Keratinocyte (primary cell): Measurements from ENCODE around the gene ARHGAP8. TPM values are rescaled to one million over a fixed set of nuclear protein-coding genes. Genes with fewer than 3 reads are reported as not detected.

Source experiments
- DNase-seq: peaks from one replicate; pipeline ENCODE4 v3.0.0-alpha.2; 2011; ENCODE audit warnings: low read depth, missing footprints, low spot score
- FAIRE-seq: peaks from 2 replicates; lab custom pipeline; 2011; peaks lifted over from hg19 to GRCh38; lab: Jason Lieb, UNC
- H2AFZ ChIP-seq: 2 replicates; pipeline ENCODE4 v1.6.0; 2012; ENCODE audit warnings: low read length, control low read depth, inconsistent platforms; ENCODE audit not compliant: control insufficient read depth
- H3K27ac ChIP-seq: 2 replicates; pipeline ENCODE4 v1.5.1; 2011; ENCODE audit warnings: low read length; ENCODE audit not compliant: control insufficient read depth, insufficient read depth
- H3K27me3 ChIP-seq: 3 replicates; pipeline ENCODE4 v1.6.0; 2011; ENCODE audit warnings: low read length; ENCODE audit not compliant: control insufficient read depth, insufficient read depth; ENCODE audit errors: extremely low read depth
- H3K36me3 ChIP-seq, 2 experiments: 2 replicates in 1 of 2; 3 replicates in 1 of 2; pipeline ENCODE4 v1.5.1; 2011; ENCODE audit warnings: low read length in 2 of 2, mild to moderate bottlenecking in 1 of 2; ENCODE audit not compliant: control insufficient read depth in 2 of 2, insufficient read depth in 2 of 2; ENCODE audit errors: extremely low read depth in 1 of 2
- H3K4me1 ChIP-seq: 3 replicates; pipeline ENCODE4 v1.5.1; 2011; ENCODE audit warnings: low read length; ENCODE audit not compliant: control insufficient read depth, insufficient read depth; ENCODE audit errors: extremely low read depth
- H3K4me2 ChIP-seq: 3 replicates; pipeline ENCODE4 v1.6.0; 2011; ENCODE audit warnings: low read depth, low read length; ENCODE audit not compliant: control insufficient read depth, insufficient read depth; ENCODE audit errors: extremely low read depth
- H3K4me3 ChIP-seq, 3 experiments: fragments of 200-600 bp in 1 of 3; sonication (generic) in 1 of 3; 2 replicates in 2 of 3; 3 replicates in 1 of 3; pipeline ENCODE4 v1.5.1; 2011 to 2016; ENCODE audit warnings: low read length in 3 of 3, mild to moderate bottlenecking in 3 of 3, control low read depth in 2 of 3, inconsistent platforms in 1 of 3, low read depth in 1 of 3, mixed read lengths in 1 of 3, mixed run types in 1 of 3, moderate library complexity in 1 of 3; ENCODE audit not compliant: control insufficient read depth in 2 of 3, insufficient read depth in 2 of 3; ENCODE audit errors: extremely low read depth in 1 of 3
- H3K79me2 ChIP-seq: 2 replicates; pipeline ENCODE4 v1.6.0; 2012; ENCODE audit warnings: low read length; ENCODE audit not compliant: control insufficient read depth, insufficient read depth
- H3K9ac ChIP-seq: 3 replicates; pipeline ENCODE4 v1.6.0; 2011; ENCODE audit warnings: low read length; ENCODE audit not compliant: control insufficient read depth, insufficient read depth; ENCODE audit errors: extremely low read depth
- H3K9me1 ChIP-seq: 3 replicates; pipeline ENCODE4 v1.6.0; 2011; ENCODE audit warnings: low read length; ENCODE audit not compliant: control insufficient read depth, insufficient read depth; ENCODE audit errors: extremely low read depth
- H3K9me3 ChIP-seq: 2 replicates; pipeline ENCODE4 v1.5.1; 2012; ENCODE audit warnings: low read depth, low read length; ENCODE audit not compliant: control insufficient read depth
- H4K20me1 ChIP-seq: 3 replicates; pipeline ENCODE4 v1.6.0; 2011; ENCODE audit warnings: low read length; ENCODE audit not compliant: control insufficient read depth, insufficient read depth; ENCODE audit errors: extremely low read depth
- EZH2 ChIP-seq: IDR thresholded peaks from one replicate; pipeline ENCODE4 v1.6.1; 2012; ENCODE audit warnings: inconsistent platforms, mild to moderate bottlenecking, low read length, moderate library complexity
- dilution Hi-C: fragments of 300-500 bp; cut with MboI; formaldehyde crosslinking; loops from one replicate; pipeline ENCODE4 v1.7.0; 2020; ENCODE audit warnings: low sequenced_read_pairs; ENCODE audit not compliant: extremely low pct_ligation_motif_present
- polyA plus RNA-seq, 5 experiments: library from polyadenylated mRNA; depleted of rRNA in 3 of 5; stranded (reverse) in 3 of 5; stranded (forward) in 1 of 5; unstranded in 1 of 5; fragments of >200 nt; gene quantifications; 1 replicate in 1 of 5; 2 replicates in 3 of 5; 3 replicates in 1 of 5; pipeline versions ENCODE4 v1.2.1 to v1.2.3, GENCODE V29; 2011 to 2012; ENCODE audit warnings: missing spikeins in 2 of 5, low read depth in 1 of 5, low replicate concordance in 1 of 5
- TF ChIP-seq, protein P1 (sequence below), 3 experiments: IDR thresholded peaks in 1 of 3; conservative IDR thresholded peaks in 1 of 3; optimal IDR thresholded peaks in 1 of 3; 2 replicates in 2 of 3; 3 replicates in 1 of 3; pipeline versions ENCODE3 to v1.5.1; 2011; ENCODE audit warnings: low read length in 3 of 3, mild to moderate bottlenecking in 3 of 3, moderate library complexity in 2 of 3, control low read depth in 1 of 3, inconsistent platforms in 1 of 3; ENCODE audit not compliant: insufficient read depth in 2 of 3; ENCODE audit errors: extremely low read depth in 1 of 3

ARHGAP8 gene
- polyA plus RNA-seq, 1 donor (not counting 4 experiments of a cell fraction or from before 2014, with no cell fraction given): 21.3 TPM

- Histone ChIP-seq H3K4me2 (no peak overlapping the region), H3K4me1 (peaks cover 28% of the 10 kb centered on the region), H3K9ac (no peak overlapping the region), H3K4me3 (no peak overlapping the region), H3K27ac (no peak overlapping the region), H3K9me3 (no peaks in the 10 kb centered on the region), H4K20me1 (peaks cover 4% of the 10 kb centered on the region), H3K36me3 (no peaks in the 10 kb centered on the region), H3K9me1 (peaks cover 6% of the 10 kb centered on the region), H3K27me3 (peaks cover 3% of the 10 kb centered on the region), H3K79me2 (peaks cover 26% of the 10 kb centered on the region), H2AFZ (no peak overlapping the region)
- DNase-seq (no peak), FAIRE-seq (no peak)
- TF ChIP-seq, protein P1, sequence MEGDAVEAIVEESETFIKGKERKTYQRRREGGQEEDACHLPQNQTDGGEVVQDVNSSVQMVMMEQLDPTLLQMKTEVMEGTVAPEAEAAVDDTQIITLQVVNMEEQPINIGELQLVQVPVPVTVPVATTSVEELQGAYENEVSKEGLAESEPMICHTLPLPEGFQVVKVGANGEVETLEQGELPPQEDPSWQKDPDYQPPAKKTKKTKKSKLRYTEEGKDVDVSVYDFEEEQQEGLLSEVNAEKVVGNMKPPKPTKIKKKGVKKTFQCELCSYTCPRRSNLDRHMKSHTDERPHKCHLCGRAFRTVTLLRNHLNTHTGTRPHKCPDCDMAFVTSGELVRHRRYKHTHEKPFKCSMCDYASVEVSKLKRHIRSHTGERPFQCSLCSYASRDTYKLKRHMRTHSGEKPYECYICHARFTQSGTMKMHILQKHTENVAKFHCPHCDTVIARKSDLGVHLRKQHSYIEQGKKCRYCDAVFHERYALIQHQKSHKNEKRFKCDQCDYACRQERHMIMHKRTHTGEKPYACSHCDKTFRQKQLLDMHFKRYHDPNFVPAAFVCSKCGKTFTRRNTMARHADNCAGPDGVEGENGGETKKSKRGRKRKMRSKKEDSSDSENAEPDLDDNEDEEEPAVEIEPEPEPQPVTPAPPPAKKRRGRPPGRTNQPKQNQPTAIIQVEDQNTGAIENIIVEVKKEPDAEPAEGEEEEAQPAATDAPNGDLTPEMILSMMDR (optimal IDR thresholded peaks at IDR 0.05 in 1 of 3, IDR thresholded peaks at IDR 0.05 in 1 of 3, conservative IDR thresholded peaks at IDR 0.05 in 1 of 3; ENCODE audit: extremely low read depth in 1 of 3, insufficient read depth in 2 of 3, low read length in 3 of 3): no peak
- TF ChIP-seq EZH2: no peak
- dilution Hi-C loops: no loop called here
Observed at GRCh38 chr22:44750481-44750880, 1.9 kb upstream of the ARHGAP8 start.

- dilution Hi-C loops: no loop called here
- no peak overlapping the region for H2AFZ ChIP-seq
- peak overlapping the region; percentile 82 for H3K4me2 ChIP-seq
- H3K9me1 ChIP-seq: peaks cover 10% of the 10 kb centered on the region
- DNase-seq (no peak), FAIRE-seq (peak; percentile 69)
- no peaks in the 10 kb centered on the region for H3K9me3 ChIP-seq
- peak overlapping the region; percentile 75 for H3K9ac ChIP-seq
- no peak overlapping the region for H3K27ac ChIP-seq
- H3K4me1 ChIP-seq: peaks cover 33% of the 10 kb centered on the region
- peak overlapping the region; percentile 81 to 91 (median 81) for H3K4me3 ChIP-seq
- H3K36me3 ChIP-seq: no peaks in the 10 kb centered on the region
- peaks cover 41% of the 10 kb centered on the region for H3K79me2 ChIP-seq
- TF ChIP-seq EZH2: no peak
- TF ChIP-seq, protein P1 (optimal IDR thresholded peaks at IDR 0.05 in 1 of 3, IDR thresholded peaks at IDR 0.05 in 1 of 3, conservative IDR thresholded peaks at IDR 0.05 in 1 of 3; ENCODE audit: extremely low read depth in 1 of 3, insufficient read depth in 2 of 3, low read length in 3 of 3): no peak
- H4K20me1 ChIP-seq: peaks cover 14% of the 10 kb centered on the region
- no peaks in the 10 kb centered on the region for H3K27me3 ChIP-seq
Observed at GRCh38 chr22:44753189-44754042, 1.0 kb downstream of the ARHGAP8 start.
